GM21360 (cell line): ENCODE measurements around the gene GAK.

Experiments used
- ATAC-seq: cut with Tn5 transposase; IDR thresholded peaks from one replicate; pipeline ENCODE4 v1.9.1; 2021; ENCODE audit warnings: mild to moderate bottlenecking, moderate library complexity; ENCODE audit not compliant: unreplicated experiment

GAK gene

DNA sequence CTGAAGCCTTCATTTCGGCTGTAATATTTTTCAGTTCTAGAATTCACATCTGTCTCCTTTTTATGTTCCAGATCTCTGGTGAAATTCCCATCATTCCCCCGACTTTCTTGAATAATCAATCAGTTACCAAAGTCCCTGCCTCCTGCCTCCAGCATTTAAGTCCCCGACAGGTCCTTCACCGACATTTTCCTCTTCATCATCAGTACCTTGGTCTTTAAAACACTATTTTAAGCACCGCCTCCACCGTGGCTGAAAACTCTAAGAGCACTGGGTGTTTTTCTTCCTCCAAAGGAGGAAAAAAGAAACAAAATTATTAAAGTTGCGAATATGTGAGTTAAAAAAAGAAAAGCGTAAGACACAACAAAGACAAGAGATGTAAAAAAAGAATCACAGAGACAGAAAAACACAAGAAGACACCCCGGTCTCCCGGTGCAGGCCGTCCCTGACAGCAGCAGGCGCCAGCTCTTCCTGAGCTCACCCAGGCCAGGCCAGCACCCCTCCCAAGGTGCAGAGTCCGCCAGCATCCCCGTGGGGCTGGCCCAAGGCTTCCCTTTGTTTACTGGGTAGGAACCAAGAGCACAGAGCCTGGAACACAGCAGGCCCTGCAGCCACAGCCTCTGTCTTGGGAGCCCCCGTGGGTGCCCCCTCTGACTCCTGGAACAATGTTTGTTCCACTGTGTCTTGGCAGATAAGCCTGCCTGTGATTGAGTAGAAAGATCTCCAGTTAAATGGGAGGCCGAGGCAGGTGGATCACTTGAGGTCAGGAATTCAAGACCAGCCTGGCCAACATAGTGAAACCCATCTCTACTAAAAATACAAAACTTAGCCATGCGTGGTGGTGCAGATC lies 56.9 kb downstream of the GAK start:
- ATAC-seq: no peak

DNA sequence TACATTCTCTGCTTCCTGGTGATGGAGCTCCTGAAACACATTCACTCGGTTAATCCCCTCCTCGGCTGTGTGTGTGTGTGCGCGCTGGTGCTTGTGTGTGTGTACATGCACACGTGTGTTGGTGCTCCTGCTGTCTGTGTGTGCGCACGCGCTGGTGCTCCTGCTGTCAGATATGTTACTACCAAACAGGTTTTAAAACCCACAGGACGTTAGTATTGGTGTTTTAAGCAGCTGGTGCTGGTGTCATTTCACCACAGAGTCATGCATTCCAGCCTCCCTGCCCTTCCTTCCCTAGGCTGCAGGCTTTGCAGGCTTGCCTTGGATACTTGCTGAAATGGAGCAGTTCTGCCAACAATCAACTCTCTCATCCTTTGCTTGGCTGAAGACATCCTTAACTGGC lies 58.1 kb downstream of the GAK start:
- ATAC-seq: no peak

DNA sequence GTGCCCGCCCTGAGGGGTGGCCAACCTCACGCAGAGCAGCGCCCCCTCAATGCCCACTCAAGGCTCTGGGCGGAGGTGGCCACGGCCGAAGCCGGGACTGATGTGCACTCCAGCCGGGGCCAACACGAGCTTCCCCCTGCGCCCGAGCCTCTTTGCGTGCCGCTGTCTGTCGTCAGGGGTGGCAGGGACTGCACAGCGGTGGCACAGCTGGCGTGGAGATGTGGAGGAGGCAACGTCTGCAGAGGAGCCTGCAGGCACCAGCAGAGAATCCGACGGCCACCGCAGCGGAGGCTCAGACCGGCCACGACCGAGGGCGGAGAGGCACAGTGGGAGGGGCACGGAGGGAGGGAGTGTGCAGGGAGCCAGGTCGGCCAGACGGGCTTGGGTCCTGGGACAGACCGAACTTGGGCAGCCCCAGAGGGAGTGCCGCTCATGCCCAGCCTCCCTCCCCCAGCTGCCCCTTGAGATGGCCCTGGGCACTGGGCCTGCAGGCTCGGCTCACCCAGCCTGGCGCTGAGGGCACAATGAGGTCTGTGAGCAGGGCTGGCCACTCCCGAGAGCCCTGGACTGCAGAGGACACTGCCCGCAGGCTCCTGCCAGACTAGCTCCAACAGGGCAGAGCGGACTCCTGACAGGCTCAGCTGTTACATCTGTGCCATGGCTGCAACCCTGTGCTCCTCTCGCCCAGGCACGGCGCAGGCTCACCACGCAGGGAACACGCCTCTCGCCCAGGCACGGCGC lies 59.7 kb downstream of the GAK start:
- no peak for ATAC-seq

DNA sequence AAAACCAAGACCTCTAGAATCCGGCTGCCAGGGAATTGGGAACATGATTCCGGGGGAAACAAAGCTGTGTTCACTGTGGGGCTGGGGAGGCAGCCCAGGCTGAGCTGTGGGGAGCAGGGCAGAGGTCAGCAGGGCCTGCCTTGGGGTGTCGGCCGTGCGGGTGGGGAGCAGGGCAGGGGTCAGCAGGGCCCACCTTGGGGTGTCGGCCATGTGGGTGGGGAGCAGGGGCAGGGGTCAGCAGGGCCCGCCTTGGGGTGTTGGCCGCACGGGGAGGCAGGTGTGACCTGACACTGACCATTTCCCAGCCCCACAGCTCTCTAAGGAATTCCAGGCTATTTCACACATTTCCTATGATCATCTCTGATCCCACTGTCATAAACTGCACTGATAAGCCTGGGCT lies 60.6 kb downstream of the GAK start:
- ATAC-seq: no peak

DNA sequence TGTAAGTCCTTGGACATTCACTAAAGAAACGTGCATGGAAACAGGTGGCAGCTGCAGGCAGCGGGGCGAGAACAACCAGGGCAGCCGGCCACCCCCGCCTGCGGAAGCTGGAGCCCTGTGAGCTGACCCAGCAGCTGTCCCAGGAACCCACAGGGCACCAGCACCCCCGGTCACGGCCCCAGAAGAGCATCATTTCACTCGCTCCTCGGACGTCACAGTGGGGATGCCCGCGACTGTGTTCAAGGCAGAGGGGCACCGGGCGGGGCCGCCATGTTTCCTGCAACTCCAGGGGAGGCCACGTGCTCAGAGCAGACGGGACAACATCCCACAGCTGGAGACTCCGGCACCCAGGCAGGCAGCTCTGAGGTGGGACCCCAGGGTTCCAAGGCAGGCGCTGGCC lies 61.2 kb downstream of the GAK start:
- ATAC-seq: no peak

DNA sequence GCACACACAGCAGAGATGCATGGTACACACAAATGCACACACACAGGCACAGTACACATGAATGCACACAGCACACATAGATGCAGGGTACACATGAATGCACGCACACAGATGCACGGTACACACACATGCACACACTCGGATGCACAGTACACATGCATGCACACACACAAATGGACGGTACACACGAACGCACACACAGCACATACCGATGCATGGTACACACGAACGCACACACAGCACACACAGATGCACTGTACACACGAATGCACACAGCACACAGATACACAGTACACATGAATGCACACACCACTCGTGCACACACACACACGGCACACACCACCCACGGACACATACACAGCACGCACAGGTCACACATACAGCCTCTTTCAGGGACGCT lies 62.3 kb downstream of the GAK start:
- no peak for ATAC-seq

DNA sequence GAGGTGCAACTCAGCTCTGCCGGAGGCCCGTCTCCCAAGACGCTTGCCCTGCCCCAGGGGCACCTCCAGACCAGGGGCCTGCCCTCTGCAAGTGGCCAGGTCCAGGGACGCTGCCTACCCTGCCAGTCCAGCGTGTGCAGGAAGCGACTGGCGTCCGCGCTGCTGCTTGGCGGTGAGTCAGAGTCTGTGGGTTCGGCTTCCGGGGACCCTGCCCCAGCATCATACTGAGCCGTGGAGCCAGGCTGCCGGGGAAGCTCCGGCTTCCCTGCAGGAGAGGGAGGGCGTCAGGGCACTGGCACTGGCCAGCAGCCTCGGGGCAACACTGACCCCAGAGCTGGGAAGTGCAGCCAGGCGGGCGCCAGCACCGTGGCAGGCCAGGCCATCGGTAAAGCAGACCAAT lies 63.7 kb downstream of the GAK start:
- ATAC-seq: no peak

DNA sequence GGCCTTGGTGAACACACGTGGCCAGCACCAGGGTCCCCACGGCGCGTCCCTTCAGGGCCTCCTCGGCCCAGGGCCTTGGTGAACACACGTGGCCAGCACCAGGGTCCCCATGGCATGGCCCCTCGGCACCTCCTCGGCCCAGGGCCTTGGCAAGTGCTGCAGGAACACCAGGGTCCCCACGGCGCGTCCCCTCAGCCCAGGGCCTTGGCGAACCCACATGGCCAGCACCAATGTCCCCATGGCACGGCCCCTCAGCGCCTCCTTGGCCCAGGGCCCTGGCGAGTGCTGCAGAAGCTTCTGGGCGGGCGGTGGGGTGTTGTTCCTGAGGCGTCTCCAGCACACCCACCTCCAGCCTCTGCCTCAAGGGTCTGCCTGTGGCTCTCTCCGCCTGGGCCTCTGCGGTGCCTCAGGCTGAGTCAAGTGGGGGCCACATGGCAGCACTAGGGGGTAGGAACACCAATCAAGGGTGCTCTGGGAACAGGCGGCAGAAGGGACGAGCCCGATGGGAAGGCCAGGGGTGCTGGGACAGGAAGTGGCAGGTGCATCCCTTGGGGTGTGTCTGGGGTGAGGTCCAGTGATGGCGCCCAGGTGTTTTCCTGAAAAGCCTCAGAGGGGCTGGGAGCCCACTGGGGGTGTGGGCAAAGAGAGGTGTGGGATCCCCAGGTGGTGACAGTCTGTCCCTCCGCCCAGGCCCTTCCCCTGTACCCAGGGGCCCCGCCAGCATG lies 64.4 kb downstream of the GAK start:
- no peak for ATAC-seq

DNA sequence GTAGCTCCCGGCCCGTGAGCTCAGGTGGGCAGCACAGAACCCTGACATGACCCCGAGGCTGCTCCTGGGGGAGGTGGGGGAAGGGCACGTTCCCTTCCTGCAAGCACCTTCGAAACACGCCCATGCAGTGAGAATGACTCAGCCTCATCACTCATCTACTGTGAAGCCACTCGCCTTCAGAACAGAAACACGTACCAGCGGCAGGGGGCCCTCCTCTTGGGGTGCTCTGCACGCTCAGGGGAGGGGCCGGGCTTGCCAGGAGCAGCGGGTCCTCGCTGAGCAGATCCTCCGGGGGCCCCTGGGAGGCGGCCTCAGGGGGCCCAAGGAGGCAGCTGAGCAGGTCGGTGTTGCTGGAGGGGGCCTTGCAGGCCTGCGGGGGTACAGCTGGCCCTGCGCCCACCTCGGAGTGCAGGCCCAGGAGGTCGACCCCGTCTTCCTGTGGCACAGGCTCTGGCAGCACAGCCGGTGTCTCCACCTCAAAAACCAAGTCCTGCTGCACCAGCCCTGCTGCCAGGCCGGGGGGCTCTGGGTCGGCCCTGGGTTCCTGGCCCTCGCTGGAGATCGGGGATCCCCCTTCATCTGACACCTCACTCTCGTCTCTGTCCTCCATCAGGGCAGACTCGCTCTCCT lies 65.2 kb downstream of the GAK start:
- ATAC-seq: no peak

DNA sequence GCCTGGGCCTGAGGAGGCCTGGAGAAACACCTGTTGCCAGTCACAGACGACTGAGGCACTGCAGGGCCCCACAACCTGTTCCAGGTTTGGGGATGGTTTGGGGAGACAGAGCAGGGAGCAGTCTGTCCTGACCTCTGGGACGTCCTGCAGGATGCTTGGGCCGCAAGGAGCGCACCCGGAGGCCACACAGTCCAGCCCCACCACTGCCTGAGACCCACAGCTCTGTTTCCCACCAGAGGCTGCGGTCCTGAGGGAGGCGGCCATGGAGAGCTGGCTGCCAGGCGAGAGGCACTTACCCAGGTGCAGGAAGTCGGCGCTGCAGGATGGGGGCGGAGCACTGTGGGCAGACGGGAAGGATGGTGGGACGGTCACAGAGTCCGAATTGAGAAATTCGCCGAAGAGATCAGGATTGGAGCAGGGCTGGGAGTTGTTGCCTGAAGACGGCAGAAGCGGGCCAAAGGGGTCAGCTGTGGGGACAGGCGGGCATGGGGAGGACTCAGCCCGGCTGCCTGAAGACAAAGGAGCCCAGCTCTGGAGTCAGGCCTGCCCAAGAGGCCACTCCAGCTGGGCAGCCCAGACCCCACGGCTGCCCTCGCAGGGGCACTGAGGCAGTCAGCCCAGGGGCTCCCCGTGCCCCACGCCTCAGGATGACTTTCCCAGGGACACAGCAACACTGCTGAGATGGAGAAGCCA lies 65.9 kb downstream of the GAK start:
- no peak for ATAC-seq

DNA sequence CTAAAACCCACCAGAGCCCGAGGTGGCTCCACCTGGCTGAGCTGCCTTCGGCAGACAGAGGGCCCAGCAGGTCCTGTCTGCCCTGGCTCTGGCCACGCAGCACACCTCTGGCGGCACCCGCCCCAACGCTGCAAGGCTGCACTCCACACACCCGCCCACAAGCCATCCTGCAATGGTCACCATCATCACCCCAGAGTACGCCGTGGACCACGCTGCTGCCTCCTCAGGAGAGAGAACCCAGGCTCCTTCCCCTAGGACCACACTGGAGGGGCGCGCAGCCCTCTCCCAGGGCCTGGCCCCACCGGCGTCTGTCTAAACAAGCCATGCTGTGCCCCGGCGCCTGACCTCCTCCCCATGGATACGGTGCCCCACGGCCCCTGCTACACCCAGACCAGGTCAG lies 66.5 kb downstream of the GAK start:
- ATAC-seq: no peak

DNA sequence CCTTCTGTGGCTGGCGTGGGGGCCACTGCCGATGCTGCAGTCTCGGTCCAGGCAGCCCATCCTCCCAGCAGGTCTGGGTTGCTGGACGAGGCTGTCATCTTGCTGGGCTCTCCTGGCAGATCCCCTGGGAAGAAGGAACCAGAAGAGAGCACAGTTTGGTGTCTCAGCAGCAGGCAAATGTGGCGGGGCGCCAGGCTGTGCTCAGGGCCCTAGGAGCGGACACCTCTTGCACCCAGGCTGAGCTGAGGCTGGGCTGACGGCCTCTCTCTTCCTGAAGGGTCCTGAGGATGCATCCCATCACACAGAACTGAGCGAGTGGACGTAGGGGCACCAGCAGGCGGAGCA lies 67.0 kb downstream of the GAK start:
- no peak for ATAC-seq

DNA sequence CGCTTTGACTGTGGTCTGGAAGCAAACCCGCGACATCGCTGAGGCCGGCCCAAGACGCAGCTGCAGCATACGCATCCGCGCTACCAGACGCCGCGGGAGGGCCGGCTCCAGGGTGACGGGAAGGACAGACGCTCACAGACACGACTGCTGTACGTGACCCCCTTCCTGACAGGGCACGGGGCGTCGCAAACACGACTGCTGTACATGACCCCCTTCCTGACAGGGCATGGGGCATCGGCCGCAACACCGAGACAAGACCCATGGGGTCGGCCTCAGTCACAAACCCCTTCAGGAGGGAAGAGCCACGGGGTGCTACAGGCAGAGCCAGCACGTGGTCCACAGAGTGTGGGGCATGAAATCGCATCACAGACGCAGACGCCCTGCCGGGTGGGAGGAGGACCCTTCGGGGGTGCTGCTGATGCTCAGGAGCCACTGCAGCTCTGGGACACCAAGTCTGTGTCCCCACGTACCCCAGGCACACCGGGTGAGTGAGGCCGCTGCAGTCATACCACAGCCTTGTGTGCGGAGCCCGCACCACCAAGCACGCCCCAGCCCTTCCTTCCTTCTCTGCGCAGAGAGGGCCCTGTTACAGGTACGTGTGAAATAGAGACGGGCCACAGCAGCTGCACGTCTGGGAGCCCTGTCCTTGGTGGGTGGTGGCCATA lies 67.5 kb downstream of the GAK start:
- no peak for ATAC-seq

DNA sequence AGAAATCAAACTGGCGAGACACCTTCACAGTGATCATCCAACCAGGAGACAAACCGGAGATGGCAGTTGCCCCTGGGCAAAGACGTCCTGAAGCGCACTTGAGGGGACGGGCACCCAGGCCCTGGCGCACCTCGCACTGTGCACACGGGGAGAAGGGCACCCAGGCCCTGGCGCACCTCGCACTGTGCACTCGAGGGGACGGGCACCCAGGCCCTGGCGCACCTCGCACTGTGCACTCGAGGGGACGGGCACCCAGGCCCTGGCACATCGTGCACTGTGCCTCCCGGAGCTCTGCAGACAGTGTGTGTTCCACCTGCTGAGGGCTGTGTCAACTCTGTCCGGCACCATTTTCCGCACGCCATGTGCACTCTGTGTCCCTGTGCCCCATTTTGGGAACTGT lies 71.6 kb downstream of the GAK start:
- no peak for ATAC-seq

DNA sequence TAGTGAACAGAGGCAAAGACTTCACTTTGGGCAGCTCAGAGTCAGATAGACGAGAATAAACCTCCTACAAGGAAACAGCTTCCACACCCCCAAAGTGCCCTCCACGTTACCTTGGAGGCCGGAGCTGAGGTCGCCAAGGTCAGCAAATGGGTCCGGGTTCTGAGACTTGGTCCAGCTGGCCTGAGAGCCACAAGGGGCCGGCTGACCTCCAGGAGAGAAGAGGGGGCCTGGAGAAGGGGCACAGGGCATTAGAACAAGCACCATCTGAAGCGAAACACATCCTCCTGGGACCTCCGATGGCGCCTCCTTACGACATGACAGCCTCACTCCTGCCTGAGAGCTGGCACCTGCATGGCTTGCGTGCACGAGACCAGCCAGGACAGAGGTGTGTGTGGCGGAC lies 72.6 kb downstream of the GAK start:
- no peak for ATAC-seq

DNA sequence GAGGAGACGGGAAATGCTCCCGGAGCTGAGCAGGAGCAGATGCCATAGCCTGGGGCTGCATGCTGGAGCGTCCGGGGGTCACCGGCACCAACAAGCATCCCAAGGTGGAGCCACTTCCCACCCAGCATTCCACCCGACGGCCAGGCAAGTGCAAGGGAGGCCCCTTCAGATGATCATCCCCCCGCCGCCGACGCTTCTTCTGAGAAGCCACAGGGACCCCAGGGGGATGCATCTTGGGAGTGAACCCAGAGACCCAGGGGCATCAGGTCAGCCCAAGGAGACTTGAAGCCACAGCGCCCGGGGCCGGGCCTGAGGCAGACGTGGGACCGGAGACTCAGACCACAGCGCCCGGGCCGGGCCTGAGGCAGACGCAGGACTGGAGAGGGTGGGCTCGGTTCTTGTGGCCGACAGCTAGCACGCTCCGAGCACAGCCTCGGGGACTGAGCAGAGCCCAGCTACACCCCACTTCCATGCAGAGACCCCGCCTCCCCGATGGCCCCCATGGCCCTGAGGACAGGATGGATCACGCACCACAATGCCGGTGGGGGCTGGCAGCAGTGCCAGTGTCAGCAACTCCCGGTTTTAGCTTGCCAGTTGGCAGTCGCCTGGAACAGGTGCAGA lies 73.2 kb downstream of the GAK start:
- no peak for ATAC-seq

DNA sequence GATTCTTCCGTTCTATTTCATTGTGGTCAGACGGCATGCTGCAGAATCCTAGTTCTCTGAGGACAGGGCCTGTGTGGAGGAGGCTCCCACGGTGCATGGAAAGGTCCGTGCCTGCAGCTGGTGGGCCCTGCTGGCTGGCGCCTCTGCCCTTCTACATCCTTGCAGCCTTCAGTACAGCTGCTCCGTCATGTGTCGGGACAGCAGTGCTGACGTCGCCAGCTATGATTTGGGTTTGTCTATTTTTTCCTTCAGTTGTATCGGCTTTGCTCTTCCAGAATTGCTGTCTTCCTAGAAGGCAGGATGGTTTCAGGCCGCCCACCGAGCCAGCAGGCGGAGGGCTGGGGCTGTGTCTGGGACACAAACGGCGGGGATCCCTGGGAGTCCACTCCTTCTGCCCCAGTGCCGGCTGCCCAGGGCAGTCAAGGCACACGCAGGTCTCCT lies 74.1 kb downstream of the GAK start:
- no peak for ATAC-seq

DNA sequence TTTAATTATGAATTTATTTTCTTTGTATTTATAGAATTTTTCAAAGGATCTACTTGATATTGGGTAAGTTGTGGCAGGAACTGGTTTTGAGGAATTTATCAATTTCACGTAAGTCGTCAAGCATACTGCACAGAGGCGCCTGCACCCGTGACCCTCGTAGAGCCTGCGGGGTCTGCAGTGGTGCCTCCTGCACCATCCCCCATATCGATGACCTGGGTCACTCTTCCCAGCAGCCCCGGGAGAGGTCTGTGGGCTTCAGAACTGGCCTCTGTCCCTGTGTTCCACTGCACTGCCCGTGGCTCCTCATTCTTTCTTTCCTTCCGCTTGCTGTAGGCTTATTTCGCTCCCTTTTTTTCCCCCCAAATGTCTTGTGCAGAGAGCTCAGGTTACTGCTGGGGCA lies 74.7 kb downstream of the GAK start:
- no peak for ATAC-seq

DNA sequence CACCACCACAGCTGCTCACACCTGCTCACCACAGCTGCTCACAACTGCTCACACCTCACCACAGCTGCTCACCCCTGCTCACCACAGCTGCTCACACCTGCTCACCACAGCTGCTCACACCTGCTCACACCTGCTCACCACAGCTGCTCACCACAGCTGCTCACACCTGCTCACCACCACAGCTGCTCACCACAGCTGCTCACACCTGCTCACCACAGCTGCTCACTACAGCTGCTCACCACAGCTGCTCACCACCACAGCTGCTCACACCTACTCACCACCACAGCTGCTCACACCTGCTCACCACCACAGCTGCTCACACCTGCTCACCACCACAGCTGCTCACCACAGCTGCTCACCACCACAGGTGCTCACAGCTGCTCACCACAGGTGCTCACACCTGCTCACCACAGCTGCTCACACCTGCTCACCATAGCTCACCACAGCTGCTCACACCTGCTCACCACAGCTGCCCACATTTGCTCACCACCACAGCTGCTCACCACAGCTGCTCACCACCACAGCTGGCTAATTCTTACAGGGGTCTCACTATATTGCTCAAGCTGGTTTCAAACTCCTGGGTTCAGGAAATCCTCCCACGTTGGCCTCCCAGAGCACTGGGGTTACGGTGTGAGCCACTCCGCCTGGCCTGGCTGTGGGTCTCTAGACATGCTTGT lies 75.8 kb downstream of the GAK start:
- ATAC-seq: no peak
